Measurements from ENCODE around the gene VPS37C.

- TF ChIP-seq CTCF (conservative IDR thresholded peaks at IDR 0.05; ENCODE audit: low read depth, low read length) (no peak), EZH2 (IDR thresholded peaks at IDR 0.05; ENCODE audit: borderline replicate concordance, low read depth, low read length, poor library complexity, severe bottlenecking) (no peak)
Observed at GRCh38 chr11:61163714-61164605, 2.7 kb upstream of the VPS37C start.

Data from A673 (cell line).